Mesenchymal stem cell (in vitro differentiated cells and primary cell): ENCODE measurements around the gene EMX2.

Experiments used
- DNase-seq: peaks from one replicate; pipeline ENCODE4 v3.0.0-alpha.2; 2013
- H2AFZ ChIP-seq: one replicate; pipeline ENCODE4 v1.6.1; 2013; ENCODE audit warnings: low read depth, mild to moderate bottlenecking, control low read depth, inconsistent platforms, low read length, moderate library complexity
- H2AK5ac ChIP-seq: 2 replicates; pipeline ENCODE4 v1.6.1; 2013; ENCODE audit warnings: low read length, moderate library complexity, mild to moderate bottlenecking, inconsistent platforms; ENCODE audit not compliant: severe bottlenecking
- H2BK120ac ChIP-seq: one replicate; pipeline ENCODE4 v1.6.1; 2013; ENCODE audit warnings: low read depth, mild to moderate bottlenecking, inconsistent platforms, low read length, moderate library complexity
- H2BK12ac ChIP-seq, 2 experiments: one replicate each; pipeline ENCODE4 v1.6.1; 2013; ENCODE audit warnings: inconsistent platforms in 2 of 2, low read length in 2 of 2, mild to moderate bottlenecking in 2 of 2, moderate library complexity in 2 of 2, control low read depth in 1 of 2
- H2BK15ac ChIP-seq: one replicate; pipeline ENCODE4 v1.6.1; 2013; ENCODE audit warnings: mild to moderate bottlenecking, low read depth, inconsistent platforms; ENCODE audit not compliant: poor library complexity, severe bottlenecking
- H2BK5ac ChIP-seq: 2 replicates; pipeline ENCODE4 v1.6.1; 2013; ENCODE audit warnings: low read depth, mild to moderate bottlenecking, low read length, control low read depth, inconsistent platforms; ENCODE audit not compliant: poor library complexity, severe bottlenecking
- H3K14ac ChIP-seq, 2 experiments: one replicate each; pipeline ENCODE4 v1.6.1; 2013; ENCODE audit warnings: inconsistent platforms in 2 of 2, low read length in 2 of 2, control low read depth in 1 of 2, mild to moderate bottlenecking in 1 of 2, moderate library complexity in 1 of 2
- H3K18ac ChIP-seq, 2 experiments: one replicate each; pipeline ENCODE4 v1.6.1; 2013; ENCODE audit warnings: inconsistent platforms in 2 of 2, low read length in 2 of 2, control low read depth in 1 of 2, low read depth in 1 of 2, mild to moderate bottlenecking in 1 of 2
- H3K23ac ChIP-seq, 2 experiments: one replicate each; pipeline ENCODE4 v1.6.1; 2013; ENCODE audit warnings: inconsistent platforms in 2 of 2, low read length in 2 of 2, mild to moderate bottlenecking in 2 of 2, moderate library complexity in 2 of 2, control low read depth in 1 of 2
- H3K27ac ChIP-seq: 2 replicates; pipeline ENCODE4 v1.5.1; 2013; ENCODE audit warnings: mild to moderate bottlenecking, moderate library complexity, low read length, control low read depth, inconsistent platforms; ENCODE audit not compliant: poor library complexity, severe bottlenecking
- H3K27me3 ChIP-seq, 2 experiments: 2 replicates each; pipeline versions ENCODE4 v1.6.1 to v1.7.0; 2013; ENCODE audit warnings: low read length in 2 of 2, mild to moderate bottlenecking in 2 of 2, moderate library complexity in 2 of 2, control low read depth in 1 of 2, inconsistent platforms in 1 of 2; ENCODE audit not compliant: control insufficient read depth in 1 of 2, insufficient read depth in 1 of 2
- H3K36me3 ChIP-seq, 2 experiments: 2 replicates each; pipeline versions ENCODE4 v1.6.1 to v1.7.0; 2013; ENCODE audit warnings: low read length in 2 of 2, control low read depth in 1 of 2, inconsistent platforms in 1 of 2, low read depth in 1 of 2, mild to moderate bottlenecking in 1 of 2; ENCODE audit not compliant: insufficient read depth in 2 of 2, control insufficient read depth in 1 of 2
- H3K4ac ChIP-seq, 2 experiments: one replicate each; pipeline ENCODE4 v1.6.1; 2013; ENCODE audit warnings: inconsistent platforms in 2 of 2, low read length in 2 of 2, mild to moderate bottlenecking in 2 of 2, moderate library complexity in 2 of 2, control low read depth in 1 of 2, low read depth in 1 of 2
- H3K4me1 ChIP-seq: 2 replicates; pipeline ENCODE4 v1.6.1; 2013; ENCODE audit warnings: low read depth, low read length, control low read depth; ENCODE audit not compliant: control insufficient read depth, insufficient read depth
- H3K4me2 ChIP-seq: 2 replicates; pipeline ENCODE4 v1.6.1; 2013; ENCODE audit warnings: low read length, mild to moderate bottlenecking, inconsistent platforms; ENCODE audit not compliant: poor library complexity, severe bottlenecking
- H3K4me3 ChIP-seq, 2 experiments: 2 replicates each; pipeline versions ENCODE4 v1.5.1 to v1.7.0; 2013; ENCODE audit warnings: low read length in 2 of 2, mild to moderate bottlenecking in 2 of 2, control low read depth in 1 of 2, low read depth in 1 of 2; ENCODE audit not compliant: insufficient read depth in 1 of 2
- H3K79me1 ChIP-seq: replicated peaks from 2 replicates; pipeline ENCODE4 v1.6.1; 2013; ENCODE audit warnings: mild to moderate bottlenecking, control low read depth, low read length, inconsistent platforms; ENCODE audit not compliant: poor library complexity, severe bottlenecking
- H3K9ac ChIP-seq: 2 replicates; pipeline ENCODE4 v1.7.0; 2013; ENCODE audit warnings: mild to moderate bottlenecking, low read length, moderate library complexity
- H3K9me3 ChIP-seq: 2 replicates; pipeline ENCODE4 v1.7.0; 2013; ENCODE audit warnings: mild to moderate bottlenecking, low read length; ENCODE audit not compliant: control insufficient read depth
- H4K8ac ChIP-seq: one replicate; pipeline ENCODE4 v1.6.1; 2013; ENCODE audit warnings: inconsistent platforms, mild to moderate bottlenecking, low read length, moderate library complexity
- H4K91ac ChIP-seq: one replicate; pipeline ENCODE4 v1.6.1; 2013; ENCODE audit warnings: mild to moderate bottlenecking, low read length, inconsistent platforms
- WGBS: methylation state at CpG from one replicate; pipeline ENCODE4 v1.1.7; 2013; ENCODE audit warnings: mixed read lengths; 5-methylcytosine and 5-hydroxymethylcytosine counted together

EMX2 gene

DNA sequence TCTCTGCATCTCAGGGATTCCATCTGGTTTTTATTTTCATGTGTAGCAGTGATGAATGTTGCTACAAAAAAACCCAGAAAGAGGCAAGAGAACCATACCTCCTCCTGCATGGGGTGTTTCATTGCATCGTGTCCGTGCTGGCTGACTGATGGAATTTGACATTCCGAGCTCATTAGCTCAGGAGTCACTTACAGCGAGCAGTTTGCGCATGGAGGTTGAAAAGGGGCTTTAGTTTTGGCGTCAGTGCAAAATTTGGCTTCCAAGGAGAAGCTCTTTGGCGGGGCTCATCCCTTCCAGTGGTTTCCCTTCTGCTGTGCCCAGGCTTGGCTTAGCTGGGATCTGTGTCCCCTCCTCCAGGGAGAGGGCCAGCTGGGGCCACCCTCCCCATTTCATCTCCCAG is 25.8 kb downstream of the EMX2 start:
- no peak overlapping the region for H3K9ac ChIP-seq
- no peak overlapping the region for H2AK5ac ChIP-seq
- H3K27me3 ChIP-seq, result peaks cover 0 to 16% of the 10 kb centered on the region in 2 experiments
- H3K23ac ChIP-seq, result no peak overlapping the region
- H3K14ac ChIP-seq, result no peak overlapping the region
- H2AFZ ChIP-seq, result no peak overlapping the region
- H3K36me3 ChIP-seq, result no peaks in the 10 kb centered on the region
- H4K8ac ChIP-seq, result no peak overlapping the region
- H3K4me1 ChIP-seq, result no peaks in the 10 kb centered on the region
- H3K27ac ChIP-seq, result no peak overlapping the region
- DNase-seq, result no peak
- no peak overlapping the region for H2BK120ac ChIP-seq
- no peaks in the 10 kb centered on the region for H3K79me1 ChIP-seq
- H3K4ac ChIP-seq, result no peak overlapping the region
- no peak overlapping the region for H3K18ac ChIP-seq
- H3K9me3 ChIP-seq, result no peaks in the 10 kb centered on the region
- no peak overlapping the region for H2BK5ac ChIP-seq
- no peak overlapping the region for H2BK15ac ChIP-seq
- H2BK12ac ChIP-seq, result no peak overlapping the region
- WGBS, result 78% methylated on average over 7 of the region's 7 CpGs
- H4K91ac ChIP-seq, result no peak overlapping the region
- no peak overlapping the region for H3K4me2 ChIP-seq
- H3K4me3 ChIP-seq, result no peak overlapping the region

DNA sequence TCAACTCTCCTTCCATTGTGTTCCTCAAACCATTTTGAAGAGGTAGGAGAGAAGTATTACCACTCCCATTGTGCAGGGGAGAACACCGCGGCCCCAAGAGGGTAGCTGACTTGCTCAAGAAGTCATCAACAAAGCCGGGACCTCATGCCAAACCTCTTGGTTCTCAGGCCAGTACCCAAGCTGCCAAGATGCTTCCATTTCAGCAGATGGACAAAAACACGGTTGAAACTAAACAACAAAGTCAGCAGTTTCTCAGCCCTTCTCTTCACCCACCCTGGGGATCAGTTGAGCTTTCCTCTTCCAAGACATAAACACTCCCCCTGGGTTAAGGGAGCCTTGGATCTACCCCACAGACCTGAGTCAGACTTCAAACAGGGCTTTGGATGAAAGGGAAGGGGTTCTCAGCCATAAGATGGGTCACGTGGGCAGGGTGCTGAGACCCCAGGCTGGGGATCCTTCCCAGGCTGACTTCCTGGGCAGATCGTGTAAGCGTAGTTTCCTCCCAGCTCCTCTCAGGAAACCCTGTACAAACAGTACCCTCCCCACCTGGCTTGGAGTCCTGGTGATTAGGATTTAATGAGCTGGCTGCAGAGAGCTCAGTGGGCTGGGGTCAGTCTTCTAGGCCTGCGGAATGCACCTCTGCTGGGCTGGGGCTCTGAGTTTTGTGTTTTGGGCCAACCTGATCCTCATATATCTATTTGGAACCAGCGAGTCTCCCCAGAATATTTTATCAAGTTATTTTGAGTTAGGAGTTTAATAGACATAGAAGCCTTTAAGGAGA is 27.3 kb downstream of the EMX2 start:
- Histone ChIP-seq H3K9ac (no peak overlapping the region), H3K14ac (no peak overlapping the region), H2AFZ (no peak overlapping the region), H4K8ac (no peak overlapping the region), H3K79me1 (no peaks in the 10 kb centered on the region), H2BK12ac (no peak overlapping the region), H3K4me2 (no peak overlapping the region), H3K4ac (no peak overlapping the region), H2BK120ac (no peak overlapping the region), H3K18ac (no peak overlapping the region), H3K4me3 (no peak overlapping the region), H2AK5ac (no peak overlapping the region), H3K36me3 (no peaks in the 10 kb centered on the region), H3K23ac (no peak overlapping the region), H2BK15ac (no peak overlapping the region), H3K27me3 (peaks cover 0 to 16% of the 10 kb centered on the region in 2 experiments), H3K9me3 (no peaks in the 10 kb centered on the region), H3K4me1 (no peaks in the 10 kb centered on the region), H4K91ac (no peak overlapping the region), H2BK5ac (no peak overlapping the region), H3K27ac (no peak overlapping the region)
- WGBS, result 86% methylated on average over 6 of the region's 9 CpGs
- DNase-seq, result no peak

DNA sequence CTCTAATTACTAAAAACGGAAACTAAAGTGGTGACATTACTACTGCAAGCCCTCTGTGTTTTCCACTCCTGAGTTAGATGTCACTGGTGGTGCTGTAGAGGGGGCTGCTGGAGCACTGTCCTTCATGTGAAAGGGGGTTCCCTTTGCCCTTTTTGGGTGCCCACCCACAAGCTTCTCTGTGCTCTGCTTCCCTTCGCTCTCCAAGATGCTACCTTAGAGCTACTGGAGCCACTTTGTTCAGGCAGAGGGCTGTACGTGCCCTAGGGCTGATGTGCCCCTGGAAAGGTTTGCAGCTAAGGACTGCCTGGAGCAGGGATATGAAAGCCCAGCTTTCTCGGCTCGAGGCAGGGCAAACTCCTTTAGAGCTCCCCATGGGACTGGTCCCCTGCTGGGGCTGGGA is 28.3 kb downstream of the EMX2 start:
- no peak overlapping the region for H2BK5ac ChIP-seq
- no peak overlapping the region for H2AFZ ChIP-seq
- H2BK120ac ChIP-seq, result no peak overlapping the region
- H3K9ac ChIP-seq, result no peak overlapping the region
- H2AK5ac ChIP-seq, result no peak overlapping the region
- 48% methylated on average over 4 of the region's 5 CpGs for WGBS
- no peaks in the 10 kb centered on the region for H3K36me3 ChIP-seq
- no peak overlapping the region for H3K4ac ChIP-seq
- no peaks in the 10 kb centered on the region for H3K9me3 ChIP-seq
- H2BK12ac ChIP-seq, result no peak overlapping the region
- no peak overlapping the region for H2BK15ac ChIP-seq
- H3K4me2 ChIP-seq, result no peak overlapping the region
- no peaks in the 10 kb centered on the region for H3K4me1 ChIP-seq
- no peak for DNase-seq
- H3K79me1 ChIP-seq, result no peaks in the 10 kb centered on the region
- H3K27ac ChIP-seq, result no peak overlapping the region
- no peak overlapping the region for H4K8ac ChIP-seq
- no peak overlapping the region for H3K14ac ChIP-seq
- no peak overlapping the region for H3K4me3 ChIP-seq
- H3K18ac ChIP-seq, result no peak overlapping the region
- H3K27me3 ChIP-seq, result peaks cover 3 to 16% of the 10 kb centered on the region in 2 experiments
- no peak overlapping the region for H4K91ac ChIP-seq
- H3K23ac ChIP-seq, result no peak overlapping the region

DNA sequence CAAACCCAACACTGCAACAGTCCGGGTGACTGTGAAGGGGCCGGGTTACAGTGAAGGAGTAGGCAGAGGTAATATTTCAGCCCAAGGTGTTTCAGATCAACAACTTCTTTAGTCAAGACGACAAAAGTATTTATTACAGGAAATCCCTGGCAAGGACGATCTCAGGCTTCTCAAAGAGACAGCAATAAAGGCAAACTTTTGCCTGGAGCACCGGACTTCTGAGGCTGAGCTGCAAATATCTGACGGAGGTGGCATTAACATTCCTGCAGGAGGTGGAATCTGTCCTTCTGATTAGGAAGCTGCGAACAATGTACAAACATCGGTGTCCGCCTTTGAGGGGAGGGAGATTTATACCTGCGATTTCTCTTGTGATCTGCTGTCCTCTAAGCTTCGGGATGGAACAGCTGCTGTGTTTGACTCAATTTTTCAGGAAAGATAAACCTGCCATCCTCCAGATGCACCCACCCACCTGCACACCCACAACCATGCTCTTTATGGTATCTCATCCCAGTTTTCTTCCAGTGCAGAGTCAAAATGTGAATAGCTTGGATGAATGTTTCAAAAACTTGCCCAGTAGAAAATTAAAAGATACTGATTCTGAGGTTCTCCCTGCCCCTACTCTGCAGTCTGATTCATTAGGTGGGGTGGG is 32.1 kb downstream of the EMX2 start:
- DNase-seq, result no peak
- no peaks in the 10 kb centered on the region for H3K79me1 ChIP-seq
- H3K9me3 ChIP-seq, result no peaks in the 10 kb centered on the region
- peaks cover 6 to 8% of the 10 kb centered on the region in 2 experiments for H3K27me3 ChIP-seq
- H3K9ac ChIP-seq, result no peak overlapping the region
- 61% methylated on average over 6 of the region's 11 CpGs for WGBS
- H3K4me3 ChIP-seq, result no peak overlapping the region
- H3K23ac ChIP-seq, result no peak overlapping the region
- no peak overlapping the region for H2BK5ac ChIP-seq
- H4K8ac ChIP-seq, result no peak overlapping the region
- no peak overlapping the region for H3K14ac ChIP-seq
- no peak overlapping the region for H3K4me2 ChIP-seq
- H3K27ac ChIP-seq, result no peak overlapping the region
- H3K36me3 ChIP-seq, result no peaks in the 10 kb centered on the region
- no peak overlapping the region for H2BK12ac ChIP-seq
- no peaks in the 10 kb centered on the region for H3K4me1 ChIP-seq
- H2BK120ac ChIP-seq, result no peak overlapping the region
- H2BK15ac ChIP-seq, result no peak overlapping the region
- H3K18ac ChIP-seq, result no peak overlapping the region
- H2AFZ ChIP-seq, result no peak overlapping the region
- H2AK5ac ChIP-seq, result no peak overlapping the region
- H3K4ac ChIP-seq, result no peak overlapping the region
- no peak overlapping the region for H4K91ac ChIP-seq
